Tibial nerve (tissue), 4 donors: Measurements from ENCODE around the gene SLC35F1. TPM values are rescaled to one million over a fixed set of nuclear protein-coding genes. Genes with fewer than 3 reads are reported as not detected.

Experiments
- DNase-seq, 2 donors: peaks; one replicate each; pipeline ENCODE4 v3.0.0-alpha.2; 2019; ENCODE audit warnings: low spot score in 2 of 2
- H3K27ac ChIP-seq, 4 donors: fragments of 200-600 bp; sonication (generic) in 3 of 4; one replicate each; pipeline ENCODE4 v1.5.1; 2017 to 2019; ENCODE audit warnings: mild to moderate bottlenecking in 1 of 4
- H3K27me3 ChIP-seq, 2 donors: fragments of 200-600 bp; sonication (generic) in 1 of 2; one replicate each; pipeline versions ENCODE4 v1.5.1 to v1.6.0; 2017 to 2019
- H3K36me3 ChIP-seq, 3 donors: fragments of 200-600 bp; sonication (generic); one replicate each; pipeline ENCODE4 v1.5.1; 2018 to 2019
- H3K4me1 ChIP-seq, 4 donors: fragments of 200-600 bp; sonication (generic) in 3 of 4; one replicate each; pipeline ENCODE4 v1.5.1; 2017 to 2019
- H3K4me3 ChIP-seq, 4 donors: fragments of 200-600 bp; sonication (generic) in 3 of 4; one replicate each; pipeline ENCODE4 v1.5.1; 2017 to 2019; ENCODE audit warnings: mild to moderate bottlenecking in 1 of 4, moderate library complexity in 1 of 4
- H3K9me3 ChIP-seq, 4 donors: fragments of 200-600 bp; sonication (generic) in 3 of 4; one replicate each; pipeline ENCODE4 v1.5.1; 2017 to 2019
- EP300 ChIP-seq, 2 donors: sonication (generic); formaldehyde crosslinking; IDR thresholded peaks; one replicate each; pipeline ENCODE4 v1.6.1; 2017; ENCODE audit warnings: antibody characterized with exemption in 2 of 2, mild to moderate bottlenecking in 1 of 2
- POLR2A ChIP-seq, 2 donors: fragments of 450-650 bp; IDR thresholded peaks; one replicate each; pipeline ENCODE4 v1.6.1; 2017; ENCODE audit warnings: antibody characterized with exemption in 2 of 2, mild to moderate bottlenecking in 2 of 2, moderate library complexity in 2 of 2
- WGBS, 2 donors: methylation state at CpG; one replicate each; pipeline ENCODE4 v1.1.5; 2018; 5-methylcytosine and 5-hydroxymethylcytosine counted together
- total RNA-seq, 4 donors: library from RNA; depleted of rRNA; stranded (reverse); fragments of >200 nt; gene quantifications; one replicate each; pipeline ENCODE4 v1.1.0, GENCODE V29; 2016
- TF ChIP-seq, protein P1 (sequence below), 5 experiments: fragments of 200-600 bp in 3 of 5; fragments of 450-650 bp in 2 of 5; sonication (generic) in 3 of 5; IDR thresholded peaks; one replicate each; pipeline ENCODE4 v1.5.1; 2016 to 2019; ENCODE audit warnings: antibody characterized with exemption in 5 of 5, mild to moderate bottlenecking in 3 of 5, moderate library complexity in 2 of 5

The SLC35F1 gene
- total RNA-seq, 4 donors from 2014 or later = 12.7 to 40.4 (median 16.5) TPM

DNA sequence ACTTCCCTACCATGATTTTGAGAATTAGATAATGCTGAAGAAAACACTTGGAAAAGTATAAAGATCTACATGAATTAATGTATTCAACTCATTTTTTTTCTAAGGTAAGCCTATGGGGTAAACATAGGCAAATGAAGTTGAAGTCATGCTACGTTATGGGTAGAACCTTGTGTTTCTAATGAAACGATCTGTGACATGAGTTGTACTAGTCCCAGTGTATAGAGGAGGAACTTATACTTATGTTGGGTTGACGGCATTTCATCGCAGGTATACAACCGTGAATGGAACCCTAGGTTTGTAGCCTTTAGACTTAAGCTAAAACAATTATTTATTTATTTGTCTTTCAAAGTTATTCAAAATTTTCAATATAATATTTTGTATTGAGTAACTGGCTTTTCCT lies 2.6 kb downstream of the SLC35F1 start:
- Histone ChIP-seq H3K27me3 (peaks cover 0 to 19% of the 10 kb centered on the region in 2 donors), H3K36me3 (no peaks in the 10 kb centered on the region), H3K9me3 (no peaks in the 10 kb centered on the region), H3K4me1 (peaks cover 0 to 26% (median 4%) of the 10 kb centered on the region in 4 donors), H3K4me3 (no peak overlapping the region), H3K27ac (peak overlapping the region in 1 of 4 donors; percentile 70)
- DNase-seq = no peak
- no peak for TF ChIP-seq POLR2A (IDR thresholded peaks at IDR 0.05)
- TF ChIP-seq EP300 (IDR thresholded peaks at IDR 0.05) = no peak
- TF ChIP-seq, protein P1, sequence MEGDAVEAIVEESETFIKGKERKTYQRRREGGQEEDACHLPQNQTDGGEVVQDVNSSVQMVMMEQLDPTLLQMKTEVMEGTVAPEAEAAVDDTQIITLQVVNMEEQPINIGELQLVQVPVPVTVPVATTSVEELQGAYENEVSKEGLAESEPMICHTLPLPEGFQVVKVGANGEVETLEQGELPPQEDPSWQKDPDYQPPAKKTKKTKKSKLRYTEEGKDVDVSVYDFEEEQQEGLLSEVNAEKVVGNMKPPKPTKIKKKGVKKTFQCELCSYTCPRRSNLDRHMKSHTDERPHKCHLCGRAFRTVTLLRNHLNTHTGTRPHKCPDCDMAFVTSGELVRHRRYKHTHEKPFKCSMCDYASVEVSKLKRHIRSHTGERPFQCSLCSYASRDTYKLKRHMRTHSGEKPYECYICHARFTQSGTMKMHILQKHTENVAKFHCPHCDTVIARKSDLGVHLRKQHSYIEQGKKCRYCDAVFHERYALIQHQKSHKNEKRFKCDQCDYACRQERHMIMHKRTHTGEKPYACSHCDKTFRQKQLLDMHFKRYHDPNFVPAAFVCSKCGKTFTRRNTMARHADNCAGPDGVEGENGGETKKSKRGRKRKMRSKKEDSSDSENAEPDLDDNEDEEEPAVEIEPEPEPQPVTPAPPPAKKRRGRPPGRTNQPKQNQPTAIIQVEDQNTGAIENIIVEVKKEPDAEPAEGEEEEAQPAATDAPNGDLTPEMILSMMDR (IDR thresholded peaks at IDR 0.05) = no peak
- WGBS, 2 donors = 70 to 73% methylated on average over 5 of the region's 5 CpGs

DNA sequence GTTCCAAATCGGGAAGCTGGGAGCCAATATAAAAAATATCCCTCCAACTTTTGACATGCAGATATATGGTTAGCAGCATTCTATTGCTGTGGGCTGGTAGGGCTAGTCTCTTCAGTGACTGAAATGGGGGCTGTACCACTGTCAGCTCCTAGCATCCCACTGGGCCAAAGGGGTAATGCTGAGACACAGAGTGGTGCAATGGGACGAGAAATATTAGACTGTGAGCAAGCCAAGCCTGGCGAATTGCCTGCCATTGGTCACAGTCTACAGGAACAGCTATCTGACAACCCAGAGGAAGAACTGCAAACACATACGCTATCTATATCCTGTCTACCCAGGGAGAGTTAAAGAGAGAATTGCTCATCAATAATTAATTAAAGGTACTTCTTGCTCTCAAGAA lies 3.5 kb downstream of the SLC35F1 start:
- H3K4me1 ChIP-seq = peaks cover 0 to 26% (median 4%) of the 10 kb centered on the region in 4 donors
- DNase-seq = no peak
- peak overlapping the region in 1 of 4 donors; percentile 38 for H3K27ac ChIP-seq
- no peaks in the 10 kb centered on the region for H3K36me3 ChIP-seq
- TF ChIP-seq POLR2A (IDR thresholded peaks at IDR 0.05) (no peak), EP300 (IDR thresholded peaks at IDR 0.05) (no peak)
- TF ChIP-seq, protein P1 (IDR thresholded peaks at IDR 0.05) = no peak
- no peaks in the 10 kb centered on the region for H3K9me3 ChIP-seq
- H3K4me3 ChIP-seq = no peak overlapping the region
- WGBS, 2 donors = 66 to 73% methylated on average over 4 of the region's 4 CpGs
- H3K27me3 ChIP-seq = peaks cover 0 to 16% of the 10 kb centered on the region in 2 donors

DNA sequence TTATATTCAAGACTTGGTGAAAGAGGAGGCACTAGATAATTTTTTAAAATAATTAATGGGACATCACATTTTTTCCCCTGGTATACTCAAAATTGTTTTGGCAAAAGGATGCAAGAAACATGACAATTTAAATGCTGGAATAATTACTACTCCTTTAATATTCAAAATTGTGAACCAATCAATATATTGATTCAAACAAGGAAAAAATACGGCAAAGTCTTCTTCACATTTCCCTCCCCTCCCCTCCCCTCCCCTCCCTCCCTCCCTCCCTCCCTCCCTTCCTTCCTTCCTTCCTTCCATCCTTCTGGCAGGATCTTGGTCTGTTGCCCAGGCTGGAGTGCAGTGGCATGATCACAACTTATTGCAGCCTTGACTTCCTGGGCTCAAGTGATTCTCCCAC lies 4.1 kb downstream of the SLC35F1 start:
- Histone ChIP-seq H3K36me3 (no peaks in the 10 kb centered on the region), H3K27ac (no peak overlapping the region), H3K9me3 (no peaks in the 10 kb centered on the region), H3K4me1 (peaks cover 0 to 24% (median 4%) of the 10 kb centered on the region in 4 donors), H3K27me3 (peaks cover 0 to 14% of the 10 kb centered on the region in 2 donors), H3K4me3 (no peak overlapping the region)
- WGBS, 2 donors = 64 to 68% methylated on average over 1 of the region's 1 CpG
- TF ChIP-seq EP300 (IDR thresholded peaks at IDR 0.05) (no peak), POLR2A (IDR thresholded peaks at IDR 0.05) (no peak)
- TF ChIP-seq, protein P1 (IDR thresholded peaks at IDR 0.05) = no peak
- no peak for DNase-seq

DNA sequence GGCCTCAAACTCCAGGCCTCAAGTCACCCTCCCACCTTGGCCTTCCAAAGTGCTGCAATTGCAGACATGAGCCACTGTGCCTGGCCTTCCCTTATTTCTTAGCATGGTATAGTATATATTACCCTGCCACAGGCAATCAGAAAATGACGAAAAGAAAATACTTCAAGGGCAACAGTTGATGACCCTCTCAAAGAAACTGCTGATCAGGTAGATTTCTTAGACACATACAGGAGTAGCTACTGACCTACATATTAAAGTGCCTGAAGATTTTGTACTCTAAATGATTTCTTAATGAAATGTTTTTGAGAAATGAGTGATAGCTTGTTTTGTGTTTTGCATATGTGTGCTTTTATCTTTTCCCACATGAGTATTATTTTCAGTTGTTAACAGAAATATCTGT lies 4.6 kb downstream of the SLC35F1 start:
- no peak for DNase-seq
- Histone ChIP-seq H3K9me3 (no peaks in the 10 kb centered on the region), H3K36me3 (no peaks in the 10 kb centered on the region), H3K4me1 (peaks cover 0 to 19% (median 4%) of the 10 kb centered on the region in 4 donors), H3K27ac (no peak overlapping the region), H3K27me3 (peaks cover 0 to 10% of the 10 kb centered on the region in 2 donors), H3K4me3 (no peak overlapping the region)
- TF ChIP-seq, protein P1 (IDR thresholded peaks at IDR 0.05) = no peak
- TF ChIP-seq EP300 (IDR thresholded peaks at IDR 0.05) (no peak), POLR2A (IDR thresholded peaks at IDR 0.05) (no peak)
- 85 to 88% methylated on average over 1 of the region's 1 CpG for WGBS, 2 donors

DNA sequence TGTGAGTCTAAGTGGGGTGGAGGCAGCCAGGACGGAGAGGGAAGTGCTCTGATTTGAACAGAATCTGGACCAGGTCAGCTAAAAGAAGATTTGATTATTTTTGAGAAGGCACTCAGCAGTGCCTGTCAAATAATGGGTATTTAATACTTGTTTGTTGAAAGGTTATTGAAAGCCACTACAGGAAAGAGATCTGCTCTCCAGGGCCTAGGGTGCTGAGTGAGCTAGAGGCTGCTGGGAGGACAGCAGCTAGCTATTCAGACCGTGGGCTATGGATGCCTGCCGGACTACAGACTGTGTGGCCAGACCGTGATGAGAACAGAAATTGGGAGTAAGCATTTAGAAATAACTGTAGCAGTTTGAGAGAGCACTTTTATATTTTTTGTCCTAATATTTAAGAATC lies 8.8 kb downstream of the SLC35F1 start:
- WGBS, 2 donors = 46 to 53% methylated on average over 4 of the region's 4 CpGs

More for the DNA sequence above, 8.8 kb downstream of the SLC35F1 start:
- Histone ChIP-seq H3K36me3 (no peaks in the 10 kb centered on the region), H3K9me3 (no peaks in the 10 kb centered on the region), H3K4me3 (no peak overlapping the region), H3K27me3 (peaks cover 0 to 10% of the 10 kb centered on the region in 2 donors), H3K4me1 (peaks cover 0 to 15% (median 0%) of the 10 kb centered on the region in 4 donors), H3K27ac (no peak overlapping the region)
- no peak for DNase-seq
- TF ChIP-seq, protein P1 (IDR thresholded peaks at IDR 0.05) = no peak
- TF ChIP-seq EP300 (IDR thresholded peaks at IDR 0.05) (no peak), POLR2A (IDR thresholded peaks at IDR 0.05) (no peak)
